IPS DF 19.7 (cell line): Measurements from ENCODE around the gene SYNE1.
A peak's percentile ranks its signal among the peaks of the same experiment; 100 is the strongest.
"Not testable (repeated sequence)": the region's sequence is repeated elsewhere in the genome, so short reads cannot be mapped to it uniquely, and the experiment has no call there.

Experiments
- DNase-seq: peaks from one replicate; pipeline ENCODE4 v3.0.0-alpha.2; 2013; ENCODE audit warnings: low read depth, low spot score

The SYNE1 gene

DNA sequence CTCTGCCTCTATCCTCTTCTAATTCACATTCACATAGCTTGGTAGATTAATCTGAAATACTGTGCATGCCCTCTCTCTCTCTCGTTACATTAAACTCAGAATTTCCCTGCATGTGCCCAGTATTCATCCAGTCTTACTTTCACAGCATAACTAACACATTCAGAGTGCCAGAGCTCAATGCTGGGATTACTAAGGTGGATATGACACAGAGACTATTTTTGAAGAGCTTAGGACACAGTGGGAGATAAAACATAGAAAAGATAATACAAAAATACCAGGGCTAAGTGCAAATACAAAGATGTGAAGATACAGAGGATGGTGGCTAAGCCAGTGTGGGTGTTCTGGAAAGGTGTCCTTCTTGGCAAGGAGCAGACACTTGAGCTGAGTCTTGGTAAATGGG lies 6.3 kb downstream of the SYNE1 start:
- DNase-seq: no peak

DNA sequence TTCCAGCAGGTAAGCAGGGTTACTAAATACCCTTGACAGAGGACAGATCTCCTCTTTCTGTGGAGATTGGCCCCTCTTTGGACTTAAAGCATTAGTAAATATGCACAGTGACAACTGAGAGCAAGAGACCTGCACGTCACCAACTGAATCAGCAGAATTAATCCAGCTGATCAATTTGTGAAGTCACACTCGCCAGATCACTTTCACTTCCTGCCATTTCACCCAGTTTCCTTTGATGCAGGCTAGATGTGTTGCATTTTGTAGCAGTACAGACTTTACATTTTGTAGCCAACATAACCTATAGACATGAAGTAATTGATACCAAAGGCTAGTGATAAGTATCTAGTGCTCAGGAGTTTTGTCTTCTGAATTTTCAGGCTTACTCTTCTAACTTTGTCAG lies 11.9 kb downstream of the SYNE1 start:
- DNase-seq: no peak

- not testable (repeated sequence) for DNase-seq
These were observed 22.4 kb downstream of the SYNE1 start for GRCh38 chr6:152614776-152615175.

DNA sequence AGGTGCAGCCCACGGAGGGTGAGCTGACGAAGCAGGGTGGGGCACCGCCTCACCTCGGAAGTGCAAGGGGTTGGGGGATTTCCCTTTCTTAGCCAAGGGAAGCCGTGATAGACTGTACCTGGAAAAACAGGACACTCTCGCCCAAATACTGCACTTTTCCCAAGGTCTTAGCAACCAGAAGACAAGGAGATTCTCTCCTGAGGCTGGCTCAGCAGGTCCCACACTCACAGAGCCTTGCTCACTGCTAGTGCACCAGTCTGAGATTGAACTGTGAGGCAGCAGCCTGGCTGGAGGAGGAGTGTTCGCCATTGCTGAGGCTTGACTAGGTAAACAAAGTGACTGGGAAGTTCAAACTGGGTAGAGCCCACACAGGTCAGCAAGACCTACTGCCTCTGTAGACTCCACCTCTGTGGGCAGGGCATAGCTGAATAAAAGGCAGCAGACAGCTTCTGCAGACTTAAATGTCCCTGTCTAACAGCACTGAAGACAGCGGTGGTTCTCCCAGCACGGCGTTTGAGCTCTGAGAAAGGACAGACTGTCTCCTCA lies 28.0 kb downstream of the SYNE1 start:
- no peak for DNase-seq

DNA sequence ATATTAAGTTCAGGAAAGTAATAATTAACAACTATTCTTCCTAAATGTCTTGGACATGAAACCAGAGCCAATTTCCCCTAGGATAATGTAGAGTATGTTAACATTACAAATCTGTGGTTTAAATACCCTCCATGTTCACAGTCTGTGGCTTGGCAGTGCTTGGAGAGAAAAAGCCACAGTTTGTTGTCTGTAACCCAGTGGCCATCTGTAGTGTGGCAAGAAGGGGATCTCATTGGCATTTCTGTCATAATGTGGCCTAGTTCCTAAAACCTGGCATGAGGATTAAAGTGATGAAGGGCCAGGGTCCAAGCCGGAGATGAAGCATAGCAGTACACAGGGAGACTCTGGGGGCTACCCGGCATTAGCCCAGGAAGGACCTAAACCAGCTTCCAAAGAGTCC lies 31.2 kb downstream of the SYNE1 start:
- DNase-seq: no peak

- DNase-seq: no peak
These were observed 31.8 kb downstream of the SYNE1 start for GRCh38 chr6:152605342-152605741.

- no peak for DNase-seq
These were observed 33.3 kb downstream of the SYNE1 start for GRCh38 chr6:152603911-152604310.

DNA sequence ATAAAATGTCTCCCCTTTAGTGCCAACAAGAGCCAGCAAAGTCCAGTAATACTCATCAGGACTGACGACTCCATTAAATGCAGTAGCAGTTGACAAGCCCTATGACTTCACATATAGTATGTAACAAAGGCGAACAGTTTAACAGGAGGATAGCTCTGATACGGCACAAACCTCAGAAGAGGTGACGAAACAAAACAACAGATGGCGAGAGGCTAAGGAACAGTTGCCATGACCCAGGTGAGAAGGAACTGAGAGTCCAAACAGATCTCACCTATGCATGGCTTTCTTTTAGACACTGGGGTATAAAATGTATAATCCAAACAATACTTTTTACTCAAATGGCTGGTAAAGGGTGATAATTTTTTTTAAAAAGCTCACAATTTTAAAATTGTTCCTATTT lies 37.1 kb downstream of the SYNE1 start:
- no peak for DNase-seq

- no peak for DNase-seq
These were observed 38.1 kb downstream of the SYNE1 start for GRCh38 chr6:152598901-152599537.

DNA sequence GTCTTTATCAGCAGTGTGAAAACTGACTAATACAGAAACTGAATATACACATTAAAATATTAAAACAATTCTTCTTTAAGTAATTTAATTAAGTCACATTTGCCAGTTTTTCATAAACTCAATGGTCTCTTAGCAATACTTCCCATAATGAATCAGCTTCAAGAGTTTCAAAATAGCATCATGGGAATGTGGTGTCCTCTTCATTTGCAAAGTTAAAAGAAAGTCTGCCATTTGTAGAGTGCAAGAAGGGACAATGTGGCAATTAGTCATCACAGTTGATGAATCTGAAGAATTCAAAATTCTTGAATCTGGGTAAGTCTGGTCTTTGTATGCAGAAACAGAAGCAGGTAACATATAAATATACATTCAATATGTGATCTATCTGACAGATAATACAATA lies 38.7 kb downstream of the SYNE1 start:
- DNase-seq: no peak

DNA sequence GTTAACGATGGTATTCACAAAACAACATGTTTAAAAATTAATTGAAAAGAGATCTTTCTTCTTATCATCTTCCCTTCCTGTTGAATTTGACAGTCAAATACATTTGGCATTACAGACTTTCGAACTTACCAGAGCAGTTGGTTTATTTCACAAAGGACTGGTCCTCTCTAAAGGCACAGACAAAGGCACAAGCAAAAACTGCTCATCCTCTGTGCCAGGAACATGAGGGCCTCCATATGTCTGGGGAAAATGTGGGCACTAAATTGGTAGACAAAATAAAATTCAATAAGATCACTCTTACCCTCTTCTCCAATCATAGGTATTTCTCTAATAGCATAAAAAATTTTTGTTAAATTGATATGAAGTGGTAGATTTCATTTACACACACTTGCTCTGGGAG lies 40.4 kb downstream of the SYNE1 start:
- no peak for DNase-seq

DNA sequence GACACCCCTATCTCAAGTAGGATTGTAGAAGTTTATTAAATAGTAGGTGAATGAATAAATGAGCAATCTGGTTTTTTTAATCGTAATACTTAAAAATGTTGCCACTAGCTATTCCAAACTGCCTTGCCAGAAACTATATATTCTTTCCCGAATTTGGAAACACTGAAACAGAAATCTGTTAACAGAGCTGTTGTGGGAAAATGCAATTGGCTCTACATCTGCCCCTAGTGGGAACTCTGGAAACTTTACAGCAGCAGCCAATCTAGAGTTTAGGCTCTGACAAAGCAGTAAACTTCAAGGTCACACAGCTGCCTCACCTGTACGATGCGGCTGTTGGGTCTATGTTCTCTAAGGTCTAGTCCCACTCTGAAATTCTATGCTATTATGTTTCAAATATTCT lies 41.7 kb downstream of the SYNE1 start:
- peak; percentile 3 for DNase-seq

DNA sequence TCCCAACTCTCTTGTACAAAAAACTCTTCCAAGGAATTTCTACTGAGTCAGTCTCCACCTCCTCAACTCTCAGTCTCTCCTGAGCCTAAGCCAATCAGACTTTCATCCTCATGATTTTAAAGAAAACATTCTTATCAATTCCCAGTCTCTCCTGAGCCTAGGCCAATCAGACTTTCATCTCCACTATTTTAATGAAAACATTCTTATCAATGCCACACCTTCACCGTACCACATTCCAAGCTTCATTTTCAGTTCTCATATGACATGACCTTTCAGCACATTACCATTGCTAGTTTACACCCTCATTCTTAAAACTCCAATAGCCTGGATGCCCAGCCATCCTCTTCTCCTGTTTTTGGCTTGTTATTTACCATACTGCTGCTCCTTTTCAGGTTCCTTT lies 42.5 kb downstream of the SYNE1 start:
- DNase-seq: no peak

DNA sequence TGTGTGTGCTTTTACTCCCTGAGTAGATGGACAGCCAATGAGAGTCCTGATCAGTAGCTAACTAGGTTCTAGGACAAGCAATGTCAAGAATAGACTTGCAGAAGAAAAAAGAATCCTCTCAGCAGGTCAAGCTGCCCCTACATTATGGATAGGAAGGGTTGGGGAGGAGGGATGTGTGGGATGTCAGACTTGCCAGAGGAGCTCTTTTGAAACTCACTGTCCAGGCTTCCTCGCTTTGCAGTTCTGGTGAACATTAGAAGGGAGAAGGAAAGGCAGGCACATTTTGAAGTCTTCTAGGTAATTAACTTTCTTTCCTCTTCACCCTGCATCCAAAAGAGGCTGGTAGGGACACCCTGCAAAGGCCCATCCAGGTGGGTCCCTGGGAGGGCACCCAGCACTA lies 48.7 kb downstream of the SYNE1 start:
- DNase-seq: no peak

DNA sequence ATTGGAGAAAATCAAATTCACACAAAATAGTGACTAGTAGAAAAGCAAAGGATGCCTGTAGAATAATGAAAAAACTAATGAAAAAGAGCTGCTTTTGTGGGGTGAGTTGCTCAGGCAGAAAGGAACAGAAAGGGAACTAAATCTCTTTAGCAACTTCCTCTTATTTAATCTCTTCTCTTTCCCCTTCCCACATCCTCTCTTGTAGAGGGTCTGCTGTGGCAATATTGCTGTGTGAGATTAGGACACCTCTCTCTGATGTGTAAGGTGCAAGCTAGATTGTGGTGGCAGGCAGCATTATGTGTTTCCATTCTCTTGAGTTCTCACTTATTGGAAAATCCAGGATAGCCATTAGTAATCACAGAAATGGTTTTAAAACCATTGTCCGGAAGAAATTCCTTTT lies 49.7 kb downstream of the SYNE1 start:
- no peak for DNase-seq

- no peak for DNase-seq
These were observed 51.9 kb downstream of the SYNE1 start for GRCh38 chr6:152585236-152585635.

GRCh38 chr6:152583888-152584287 lies 53.3 kb downstream of the SYNE1 start:
- no peak for DNase-seq

- no peak for DNase-seq
These were observed 60.6 kb downstream of the SYNE1 start for GRCh38 chr6:152576525-152576924.

DNA sequence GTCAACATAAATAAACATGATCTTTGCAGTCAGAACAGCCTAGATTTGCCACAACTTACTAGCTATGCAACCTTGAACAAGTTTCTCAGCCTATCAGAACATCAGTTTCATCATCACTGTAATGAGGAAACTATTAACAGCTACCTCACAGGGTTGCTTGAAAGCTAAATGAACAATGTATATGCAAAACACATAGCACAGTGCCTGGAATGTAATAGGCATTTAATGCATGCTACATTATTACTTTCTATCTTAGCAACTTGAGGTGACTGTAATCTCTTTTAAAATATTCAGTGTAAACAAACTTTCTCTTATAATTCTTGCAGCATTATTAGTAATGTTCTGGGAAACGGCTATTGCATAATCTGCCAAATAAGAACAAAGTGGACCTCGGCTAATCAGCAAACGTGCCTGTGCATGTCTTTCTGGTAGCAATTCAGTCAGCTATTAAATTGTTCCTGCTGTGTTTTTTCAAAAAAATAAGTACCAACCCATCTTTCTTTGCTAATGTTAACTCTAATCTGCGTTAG lies 61.5 kb downstream of the SYNE1 start:
- DNase-seq: no peak

DNA sequence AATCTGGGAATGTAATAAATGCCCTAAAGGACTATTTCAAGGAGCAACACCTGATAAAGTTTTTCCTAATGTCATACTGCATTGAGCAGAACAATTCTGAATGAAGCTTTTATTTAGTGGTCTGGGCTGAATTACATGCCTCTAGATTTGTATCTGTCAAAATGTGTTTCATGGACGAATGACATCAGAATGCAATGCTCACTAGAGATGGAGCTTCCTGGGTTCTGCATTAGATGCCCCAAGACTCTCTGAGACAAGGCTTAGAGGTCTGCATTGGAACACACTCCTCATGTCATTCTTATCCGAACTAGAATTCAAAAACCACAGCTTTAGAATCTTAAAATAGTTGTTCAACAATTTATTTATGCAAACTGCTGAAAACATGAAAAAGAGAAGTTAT lies 62.0 kb downstream of the SYNE1 start:
- DNase-seq: no peak

DNA sequence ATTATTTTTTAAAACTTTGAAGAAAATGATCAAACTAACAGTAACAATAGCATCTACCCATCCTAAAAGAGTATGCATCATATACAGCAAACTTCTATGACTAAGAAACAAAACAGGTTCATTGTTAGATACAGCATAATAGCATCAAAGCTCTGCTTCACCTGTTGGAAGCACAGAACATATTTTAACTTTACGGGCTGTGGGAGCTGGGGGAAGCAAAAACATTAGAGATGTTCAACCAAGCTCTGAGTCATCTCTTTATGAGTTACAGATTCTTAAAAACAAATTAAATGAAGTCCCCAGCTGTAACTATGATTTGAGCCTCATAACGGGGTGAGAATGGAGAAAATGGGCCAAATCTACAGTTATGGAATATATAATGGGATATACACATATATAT lies 63.4 kb downstream of the SYNE1 start:
- no peak for DNase-seq

DNA sequence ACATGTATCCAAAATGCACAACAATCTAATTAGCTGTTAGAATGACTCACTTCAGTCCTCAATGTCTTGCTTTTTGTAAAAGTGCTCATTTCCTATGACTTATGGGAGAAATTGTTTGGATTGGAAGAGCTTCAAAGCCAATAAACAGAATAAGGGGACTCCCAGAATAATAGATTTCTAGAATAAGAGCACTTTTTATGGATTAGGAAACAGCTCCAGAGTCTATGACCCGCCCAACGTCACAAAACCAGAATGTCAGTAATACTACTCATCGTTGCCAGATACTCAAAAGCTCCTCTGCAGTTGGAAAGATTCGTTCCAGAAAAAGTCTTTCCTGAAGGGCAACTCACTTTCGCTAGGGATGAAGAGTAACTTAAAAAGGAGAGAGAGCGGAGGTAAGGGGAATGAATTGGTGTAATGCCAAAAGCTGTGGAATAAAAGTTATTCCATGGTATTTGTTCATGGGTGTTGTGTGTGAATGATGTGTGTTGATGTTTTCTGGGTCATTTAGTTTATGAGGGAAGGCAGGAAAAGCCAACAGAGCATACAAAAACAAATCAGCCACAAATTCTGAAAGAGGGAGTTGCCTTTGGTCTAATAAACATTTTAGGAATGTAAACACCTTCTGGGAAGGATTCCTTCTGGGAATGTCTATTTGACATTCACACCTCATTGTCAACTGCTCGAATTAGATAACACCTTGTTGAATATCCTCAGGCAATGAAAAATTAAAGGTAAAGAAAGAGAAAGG lies 64.6 kb downstream of the SYNE1 start:
- DNase-seq: no peak

- DNase-seq: no peak
These were observed 65.2 kb downstream of the SYNE1 start for GRCh38 chr6:152571943-152572337.
